Body of pancreas (tissue), 4 donors: ENCODE data around the gene PHKB. TPM values are rescaled to one million over a fixed set of nuclear protein-coding genes. Genes with fewer than 3 reads are reported as not detected.

Experiments
- ATAC-seq: fragments of 150-250 bp; one replicate; pipeline ENCODE4 v1.9.1; 2016
- DNase-seq, 4 donors: peaks; one replicate each; pipeline ENCODE4 v3.0.0-alpha.2; 2019
- H3K27ac ChIP-seq, 4 donors: fragments of 200-600 bp; sonication (generic); 1 replicate in 3 of 4; 2 replicates in 1 of 4; pipeline versions ENCODE4 v1.5.1 to v1.6.1; 2016 to 2019; ENCODE audit warnings: mild to moderate bottlenecking in 1 of 4, mixed read lengths in 1 of 4, moderate library complexity in 1 of 4
- H3K27me3 ChIP-seq, 2 donors: fragments of 200-600 bp; sonication (generic); one replicate each; pipeline ENCODE4 v1.6.0; 2016; ENCODE audit warnings: mild to moderate bottlenecking in 1 of 2
- H3K36me3 ChIP-seq, 2 donors: fragments of 200-600 bp; sonication (generic); replicated peaks in 1 of 2; 2 replicates each; pipeline ENCODE4 v1.5.1; 2016; ENCODE audit warnings: low read depth in 2 of 2; ENCODE audit not compliant: insufficient read depth in 1 of 2
- H3K4me1 ChIP-seq: fragments of 200-600 bp; sonication (generic); one replicate; pipeline ENCODE4 v1.6.0; 2016
- H3K4me3 ChIP-seq, 2 donors: fragments of 200-600 bp; sonication (generic); 1 replicate in 1 of 2; 2 replicates in 1 of 2; pipeline ENCODE4 v1.5.1; 2016 to 2019
- H3K9me3 ChIP-seq, 3 donors: fragments of 200-600 bp; sonication (generic); 1 replicate in 2 of 3; 2 replicates in 1 of 3; pipeline ENCODE4 v1.5.1; 2016
- POLR2A ChIP-seq, 3 donors: fragments of 450-650 bp; IDR thresholded peaks; one replicate each; pipeline ENCODE4 v1.6.1; 2016; ENCODE audit warnings: antibody characterized with exemption in 3 of 3, mild to moderate bottlenecking in 2 of 3
- WGBS, 2 donors: methylation state at CpG; one replicate each; pipeline ENCODE4 v1.1.5; 2017; 5-methylcytosine and 5-hydroxymethylcytosine counted together
- intact Hi-C: fragments of 100-400 bp; cut with DNase I; formaldehyde crosslinking; loops from one replicate; pipeline ENCODE4 v1.15.1; 2023
- total RNA-seq, 2 donors: library from RNA; depleted of rRNA; stranded (reverse); fragments of >200 nt; gene quantifications; one replicate each; pipeline ENCODE4 v1.1.0, GENCODE V29; 2016
- TF ChIP-seq, protein P1 (sequence below), 7 experiments: fragments of 450-650 bp in 4 of 7; fragments of 200-600 bp in 3 of 7; sonication (generic) in 3 of 7; IDR thresholded peaks; one replicate each; pipeline ENCODE4 v1.5.1; 2016 to 2019; ENCODE audit warnings: antibody characterized with exemption in 7 of 7

The PHKB gene
- total RNA-seq, 2 donors from 2014 or later = 41.5 to 72.5 TPM

- Histone ChIP-seq H3K27ac (no peak overlapping the region), H3K4me1 (no peaks in the 10 kb centered on the region), H3K4me3 (no peak overlapping the region), H3K9me3 (no peaks in the 10 kb centered on the region), H3K36me3 (no peaks in the 10 kb centered on the region), H3K27me3 (no peaks in the 10 kb centered on the region)
- no peak for DNase-seq
- WGBS, 2 donors = 84 to 90% methylated on average over 4 of the region's 4 CpGs
- TF ChIP-seq, protein P1, sequence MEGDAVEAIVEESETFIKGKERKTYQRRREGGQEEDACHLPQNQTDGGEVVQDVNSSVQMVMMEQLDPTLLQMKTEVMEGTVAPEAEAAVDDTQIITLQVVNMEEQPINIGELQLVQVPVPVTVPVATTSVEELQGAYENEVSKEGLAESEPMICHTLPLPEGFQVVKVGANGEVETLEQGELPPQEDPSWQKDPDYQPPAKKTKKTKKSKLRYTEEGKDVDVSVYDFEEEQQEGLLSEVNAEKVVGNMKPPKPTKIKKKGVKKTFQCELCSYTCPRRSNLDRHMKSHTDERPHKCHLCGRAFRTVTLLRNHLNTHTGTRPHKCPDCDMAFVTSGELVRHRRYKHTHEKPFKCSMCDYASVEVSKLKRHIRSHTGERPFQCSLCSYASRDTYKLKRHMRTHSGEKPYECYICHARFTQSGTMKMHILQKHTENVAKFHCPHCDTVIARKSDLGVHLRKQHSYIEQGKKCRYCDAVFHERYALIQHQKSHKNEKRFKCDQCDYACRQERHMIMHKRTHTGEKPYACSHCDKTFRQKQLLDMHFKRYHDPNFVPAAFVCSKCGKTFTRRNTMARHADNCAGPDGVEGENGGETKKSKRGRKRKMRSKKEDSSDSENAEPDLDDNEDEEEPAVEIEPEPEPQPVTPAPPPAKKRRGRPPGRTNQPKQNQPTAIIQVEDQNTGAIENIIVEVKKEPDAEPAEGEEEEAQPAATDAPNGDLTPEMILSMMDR (IDR thresholded peaks at IDR 0.05) = no peak
- TF ChIP-seq POLR2A (IDR thresholded peaks at IDR 0.05) = no peak
- intact Hi-C loops = no loop called here
- ATAC-seq = no peak
Observed at GRCh38 chr16:47711809-47712208, 250.7 kb downstream of the PHKB start.

DNA sequence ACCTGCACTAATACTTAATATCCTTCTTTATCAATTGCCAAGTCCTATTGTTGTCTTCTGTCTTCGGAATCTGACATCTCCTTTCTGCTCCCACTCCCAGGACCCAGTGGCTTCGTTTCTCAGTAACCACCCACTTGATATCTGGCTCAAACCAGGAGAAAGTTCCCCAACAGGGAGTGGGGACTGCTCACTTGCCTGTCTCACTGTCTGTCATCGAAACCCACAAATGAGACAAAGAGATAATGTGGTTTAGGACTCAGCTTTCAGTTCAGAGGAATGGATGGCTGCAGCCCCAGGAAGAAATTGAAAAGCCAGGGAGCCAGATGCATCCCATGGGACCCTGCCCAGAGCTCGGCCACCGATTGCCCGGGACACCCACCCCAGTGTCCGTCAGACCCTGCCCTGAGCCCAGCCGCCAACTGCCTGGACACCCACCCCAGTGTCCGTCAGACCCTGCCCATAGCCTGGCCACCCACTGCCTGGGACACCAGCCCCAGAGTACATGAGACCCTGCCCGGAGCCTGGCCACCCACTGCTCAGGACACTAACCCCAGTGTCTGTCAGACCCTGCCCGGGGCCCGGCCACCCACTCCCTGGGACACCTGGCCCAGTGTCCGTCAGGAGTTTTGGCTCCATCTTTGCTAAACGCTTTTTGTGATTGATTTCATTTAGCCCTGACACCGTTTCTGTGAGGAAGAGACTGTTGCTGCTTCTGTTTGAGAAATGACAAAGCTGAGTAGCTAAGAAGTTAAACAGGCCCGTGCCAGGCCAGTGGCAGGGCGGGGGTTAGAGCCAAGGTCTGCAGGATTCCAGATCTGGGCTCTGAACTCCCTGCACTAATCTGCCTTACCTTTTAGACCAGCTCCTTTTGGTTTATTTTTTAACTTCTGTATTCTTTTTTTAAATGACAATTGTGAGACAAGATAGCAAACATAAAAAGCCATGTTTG lies 251.4 kb downstream of the PHKB start:
- no peaks in the 10 kb centered on the region for H3K9me3 ChIP-seq
- DNase-seq (no peak), ATAC-seq (no peak)
- no peaks in the 10 kb centered on the region for H3K36me3 ChIP-seq
- 46 to 59% methylated on average over 10 to 17 of the region's 17 CpGs for WGBS, 2 donors
- no peak overlapping the region for H3K4me3 ChIP-seq
- no peaks in the 10 kb centered on the region for H3K27me3 ChIP-seq
- no peaks in the 10 kb centered on the region for H3K4me1 ChIP-seq
- intact Hi-C loops = no loop called here
- TF ChIP-seq, protein P1 (IDR thresholded peaks at IDR 0.05) = no peak
- no peak for TF ChIP-seq POLR2A (IDR thresholded peaks at IDR 0.05)
- no peak overlapping the region for H3K27ac ChIP-seq

GRCh38 chr16:47713225-47713595 lies 252.1 kb downstream of the PHKB start:
- DNase-seq (no peak), ATAC-seq (no peak)
- H3K4me3 ChIP-seq = no peak overlapping the region
- WGBS, 2 donors = 32 to 41% methylated on average over 6 of the region's 6 CpGs
- no peaks in the 10 kb centered on the region for H3K36me3 ChIP-seq
- TF ChIP-seq, protein P1 (IDR thresholded peaks at IDR 0.05) = no peak
- TF ChIP-seq POLR2A (IDR thresholded peaks at IDR 0.05) = no peak
- H3K27ac ChIP-seq = no peak overlapping the region
- H3K9me3 ChIP-seq = no peaks in the 10 kb centered on the region
- H3K27me3 ChIP-seq = no peaks in the 10 kb centered on the region
- intact Hi-C loops = no loop called here
- no peaks in the 10 kb centered on the region for H3K4me1 ChIP-seq

GRCh38 chr16:47715442-47716083 lies 254.4 kb downstream of the PHKB start:
- no peak for TF ChIP-seq POLR2A (IDR thresholded peaks at IDR 0.05)
- Histone ChIP-seq H3K9me3 (no peaks in the 10 kb centered on the region), H3K4me3 (no peak overlapping the region), H3K4me1 (no peaks in the 10 kb centered on the region), H3K27ac (no peak overlapping the region), H3K36me3 (no peaks in the 10 kb centered on the region), H3K27me3 (no peaks in the 10 kb centered on the region)
- WGBS, 2 donors = 36 to 45% methylated on average over 2 of the region's 2 CpGs
- ATAC-seq (no peak), DNase-seq (no peak)
- intact Hi-C loops = no loop called here

GRCh38 chr16:47716571-47716970 lies 255.4 kb downstream of the PHKB start:
- no peak for TF ChIP-seq POLR2A (IDR thresholded peaks at IDR 0.05)
- TF ChIP-seq, protein P1 (IDR thresholded peaks at IDR 0.05) = no peak
- Histone ChIP-seq H3K4me3 (no peak overlapping the region), H3K9me3 (no peaks in the 10 kb centered on the region), H3K27ac (no peak overlapping the region), H3K4me1 (no peaks in the 10 kb centered on the region), H3K36me3 (no peaks in the 10 kb centered on the region), H3K27me3 (no peaks in the 10 kb centered on the region)
- ATAC-seq = no peak
- WGBS, 2 donors = 79 to 80% methylated on average over 5 of the region's 5 CpGs
- intact Hi-C loops = no loop called here
- no peak for DNase-seq
